ENCODE measurements around the gene TNFSF9. TPM values are rescaled to one million over a fixed set of nuclear protein-coding genes. Genes with fewer than 3 reads are reported as not detected.
A peak's percentile ranks its signal among the peaks of the same experiment; 100 is the strongest.

The TNFSF9 gene
- total RNA-seq, 1 donor from 2014 or later: 2.3 TPM

- Histone ChIP-seq H3K4me3 (ENCODE audit: insufficient read depth, low read depth, low read length) (no peak overlapping the region), H3K4me2 (ENCODE audit: low read length) (peak overlapping the region; percentile 15), H3K4me1 (ENCODE audit: insufficient read depth, low read length) (peaks cover 11% of the 10 kb centered on the region), H3K9me3 (ENCODE audit: insufficient read depth, low read depth, low read length) (peaks cover 5% of the 10 kb centered on the region), H3K9ac (ENCODE audit: low read length) (no peak overlapping the region), H4K20me1 (ENCODE audit: insufficient read depth, low read length) (peaks cover 7% of the 10 kb centered on the region), H2AFZ (ENCODE audit: low read depth, low read length) (no peak overlapping the region), H3K27me3 (ENCODE audit: insufficient read depth, low read length) (peaks cover 9% of the 10 kb centered on the region), H3K36me3 (ENCODE audit: insufficient read depth, low read length) (no peaks in the 10 kb centered on the region), H3K27ac (ENCODE audit: low read depth, low read length) (no peak overlapping the region), H3K79me2 (ENCODE audit: insufficient read depth, low read length) (no peaks in the 10 kb centered on the region)
- no peak overlapping the region for H3K27ac Mint-ChIP-seq (ENCODE audit: unreplicated experiment)
- H3K4me3 Mint-ChIP-seq (ENCODE audit: unreplicated experiment): no peak overlapping the region
- H3K36me3 Mint-ChIP-seq (ENCODE audit: low read depth, unreplicated experiment): no peaks in the 10 kb centered on the region
- no peaks in the 10 kb centered on the region for H3K4me1 Mint-ChIP-seq (ENCODE audit: low read depth, unreplicated experiment)
- peaks cover 30% of the 10 kb centered on the region for H3K27me3 Mint-ChIP-seq (ENCODE audit: low read depth, unreplicated experiment)
- FAIRE-seq: no peak
- TF ChIP-seq, protein P1, sequence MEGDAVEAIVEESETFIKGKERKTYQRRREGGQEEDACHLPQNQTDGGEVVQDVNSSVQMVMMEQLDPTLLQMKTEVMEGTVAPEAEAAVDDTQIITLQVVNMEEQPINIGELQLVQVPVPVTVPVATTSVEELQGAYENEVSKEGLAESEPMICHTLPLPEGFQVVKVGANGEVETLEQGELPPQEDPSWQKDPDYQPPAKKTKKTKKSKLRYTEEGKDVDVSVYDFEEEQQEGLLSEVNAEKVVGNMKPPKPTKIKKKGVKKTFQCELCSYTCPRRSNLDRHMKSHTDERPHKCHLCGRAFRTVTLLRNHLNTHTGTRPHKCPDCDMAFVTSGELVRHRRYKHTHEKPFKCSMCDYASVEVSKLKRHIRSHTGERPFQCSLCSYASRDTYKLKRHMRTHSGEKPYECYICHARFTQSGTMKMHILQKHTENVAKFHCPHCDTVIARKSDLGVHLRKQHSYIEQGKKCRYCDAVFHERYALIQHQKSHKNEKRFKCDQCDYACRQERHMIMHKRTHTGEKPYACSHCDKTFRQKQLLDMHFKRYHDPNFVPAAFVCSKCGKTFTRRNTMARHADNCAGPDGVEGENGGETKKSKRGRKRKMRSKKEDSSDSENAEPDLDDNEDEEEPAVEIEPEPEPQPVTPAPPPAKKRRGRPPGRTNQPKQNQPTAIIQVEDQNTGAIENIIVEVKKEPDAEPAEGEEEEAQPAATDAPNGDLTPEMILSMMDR (IDR thresholded peaks at IDR 0.05; ENCODE audit: insufficient read depth, low read depth, low read length): no peak
- no peak for TF ChIP-seq EZH2 (IDR thresholded peaks at IDR 0.05; ENCODE audit: insufficient read depth, low read length)
- H3K9me3 Mint-ChIP-seq (ENCODE audit: unreplicated experiment): peaks cover 16% of the 10 kb centered on the region
- DNase-seq (ENCODE audit: low read depth): no peak
Measured at GRCh38 chr19:6533746-6534418, 3.1 kb downstream of the TNFSF9 start.

- H3K36me3 ChIP-seq (ENCODE audit: insufficient read depth, low read length): no peaks in the 10 kb centered on the region
- peaks cover 5% of the 10 kb centered on the region for H3K9me3 ChIP-seq (ENCODE audit: insufficient read depth, low read depth, low read length)
- Mint-ChIP-seq H3K27me3 (ENCODE audit: low read depth, unreplicated experiment) (peaks cover 27% of the 10 kb centered on the region), H3K36me3 (ENCODE audit: low read depth, unreplicated experiment) (no peaks in the 10 kb centered on the region), H3K9me3 (ENCODE audit: unreplicated experiment) (peaks cover 14% of the 10 kb centered on the region), H3K27ac (ENCODE audit: unreplicated experiment) (no peak overlapping the region), H3K4me3 (ENCODE audit: unreplicated experiment) (no peak overlapping the region), H3K4me1 (ENCODE audit: low read depth, unreplicated experiment) (no peaks in the 10 kb centered on the region)
- DNase-seq (ENCODE audit: low read depth): no peak
- H3K27ac ChIP-seq (ENCODE audit: low read depth, low read length): no peak overlapping the region
- no peak overlapping the region for H3K4me2 ChIP-seq (ENCODE audit: low read length)
- TF ChIP-seq, protein P1 (IDR thresholded peaks at IDR 0.05; ENCODE audit: insufficient read depth, low read depth, low read length): no peak
- no peak for TF ChIP-seq EZH2 (IDR thresholded peaks at IDR 0.05; ENCODE audit: insufficient read depth, low read length)
- no peak for FAIRE-seq
- no peaks in the 10 kb centered on the region for H3K79me2 ChIP-seq (ENCODE audit: insufficient read depth, low read length)
- peaks cover 11% of the 10 kb centered on the region for H3K4me1 ChIP-seq (ENCODE audit: insufficient read depth, low read length)
- H2AFZ ChIP-seq (ENCODE audit: low read depth, low read length): no peak overlapping the region
- H3K27me3 ChIP-seq (ENCODE audit: insufficient read depth, low read length): peaks cover 9% of the 10 kb centered on the region
- no peak overlapping the region for H3K4me3 ChIP-seq (ENCODE audit: insufficient read depth, low read depth, low read length)
- peaks cover 7% of the 10 kb centered on the region for H4K20me1 ChIP-seq (ENCODE audit: insufficient read depth, low read length)
- no peak overlapping the region for H3K9ac ChIP-seq (ENCODE audit: low read length)
Measured at GRCh38 chr19:6534451-6535093, 3.7 kb downstream of the TNFSF9 start.
